ENCODE results near the gene SLC15A3.

- TF ChIP-seq CTCF (IDR thresholded peaks at IDR 0.05; ENCODE audit: insufficient read depth, low read depth, low read length) (no peak), EZH2 (IDR thresholded peaks at IDR 0.05; ENCODE audit: insufficient read depth, low read length) (no peak)
Measured at GRCh38 chr11:60988658-60989057, 36.7 kb upstream of the SLC15A3 start.

Measured in astrocyte (in vitro differentiated cells and primary cell).